Activated CD4-positive, alpha-beta T cell treated with anti-CD3 and anti-CD28 coated beads, Interleukin-2, amount 50 U/mL, for 4 hours (primary cell): ENCODE measurements around the gene PCDH18.
"Not testable (repeated sequence)": the region's sequence is repeated elsewhere in the genome, so short reads cannot be mapped to it uniquely, and the experiment has no call there.

Experiments used
- DNase-seq, 2 experiments: peaks; one replicate each; pipeline ENCODE4 v3.0.0-alpha.2; 2020

Gene PCDH18

GRCh38 chr4:137528673-137529072, 3.6 kb downstream of the PCDH18 start:
- DNase-seq, result no peak

GRCh38 chr4:137526681-137527080, 5.6 kb downstream of the PCDH18 start:
- DNase-seq, result no peak

- no peak for DNase-seq
Observed at GRCh38 chr4:137524725-137525369, 7.4 kb downstream of the PCDH18 start.

DNA sequence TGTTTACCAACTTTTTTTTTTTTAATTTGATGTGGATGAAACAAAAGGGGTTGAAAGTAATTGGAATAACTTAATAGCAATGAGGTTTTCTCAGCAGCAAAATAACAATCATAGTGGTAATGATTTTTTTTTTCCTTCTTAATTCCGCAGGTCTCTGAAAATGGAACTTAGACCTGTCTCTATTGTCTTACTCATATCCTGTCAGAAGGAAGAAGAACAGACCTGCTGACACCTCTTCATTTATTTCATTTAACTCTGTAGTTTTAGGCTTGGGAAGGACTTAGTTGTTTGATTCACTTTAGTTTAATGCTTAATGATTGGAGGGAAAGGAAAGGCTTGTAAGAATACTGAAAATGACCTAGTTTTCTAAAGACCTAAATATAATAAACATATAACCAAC, 9.0 kb downstream of the PCDH18 start:
- DNase-seq, result no peak

GRCh38 chr4:137521053-137521452, 11.2 kb downstream of the PCDH18 start:
- no peak for DNase-seq

DNA sequence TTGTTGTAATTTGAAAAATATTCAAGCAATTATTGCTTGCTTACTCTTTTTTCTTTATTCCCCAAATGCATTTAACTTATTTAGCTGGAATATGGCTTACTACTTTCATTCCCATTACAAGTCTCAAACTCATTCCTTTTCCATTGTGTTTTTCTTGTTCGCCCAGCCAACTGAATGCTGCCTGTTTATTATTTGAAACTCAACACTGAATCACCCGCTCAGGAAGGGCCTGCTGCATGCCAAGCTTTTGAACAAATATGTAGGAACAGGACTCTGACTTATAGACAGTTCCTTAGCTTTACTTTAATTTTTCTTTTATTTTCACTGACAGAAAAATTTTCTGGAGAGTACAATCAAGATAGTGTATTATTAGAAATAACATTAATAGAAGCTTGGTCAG, 12.9 kb downstream of the PCDH18 start:
- no peak for DNase-seq

GRCh38 chr4:137517323-137517722, 15.0 kb downstream of the PCDH18 start:
- not testable (repeated sequence) for DNase-seq

DNA sequence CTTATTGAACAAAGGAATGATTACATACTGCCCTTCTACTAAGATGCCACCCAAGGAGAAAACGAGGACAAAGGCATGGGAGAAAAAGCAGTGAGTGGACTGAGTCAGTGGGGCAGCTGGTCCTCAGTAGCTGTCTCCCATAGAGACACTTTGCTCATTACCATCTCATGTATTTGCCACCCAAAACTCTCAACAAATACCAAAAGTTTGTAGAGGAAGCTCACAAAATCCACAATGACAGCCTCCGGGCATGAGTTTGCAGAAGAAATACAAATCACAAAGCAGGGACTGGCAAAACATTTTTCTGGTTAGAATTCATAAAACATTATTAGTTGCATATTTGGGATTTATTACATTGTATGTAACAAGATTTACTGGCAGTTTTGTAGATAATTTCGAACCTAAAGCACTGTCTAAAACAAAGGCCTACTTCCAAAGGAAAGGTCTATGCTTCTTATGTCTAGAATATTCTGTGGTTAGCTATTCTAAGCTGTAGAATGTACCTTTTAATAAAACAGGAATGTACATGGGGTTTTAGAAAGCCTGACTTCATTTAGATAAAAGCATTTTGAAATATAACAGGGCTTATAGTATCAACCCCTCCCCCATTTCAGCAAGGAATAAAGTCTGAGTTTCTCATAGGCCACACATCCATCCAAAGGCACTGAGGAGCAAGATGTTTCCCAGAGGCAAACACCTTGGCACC, 17.7 kb downstream of the PCDH18 start:
- no peak for DNase-seq

DNA sequence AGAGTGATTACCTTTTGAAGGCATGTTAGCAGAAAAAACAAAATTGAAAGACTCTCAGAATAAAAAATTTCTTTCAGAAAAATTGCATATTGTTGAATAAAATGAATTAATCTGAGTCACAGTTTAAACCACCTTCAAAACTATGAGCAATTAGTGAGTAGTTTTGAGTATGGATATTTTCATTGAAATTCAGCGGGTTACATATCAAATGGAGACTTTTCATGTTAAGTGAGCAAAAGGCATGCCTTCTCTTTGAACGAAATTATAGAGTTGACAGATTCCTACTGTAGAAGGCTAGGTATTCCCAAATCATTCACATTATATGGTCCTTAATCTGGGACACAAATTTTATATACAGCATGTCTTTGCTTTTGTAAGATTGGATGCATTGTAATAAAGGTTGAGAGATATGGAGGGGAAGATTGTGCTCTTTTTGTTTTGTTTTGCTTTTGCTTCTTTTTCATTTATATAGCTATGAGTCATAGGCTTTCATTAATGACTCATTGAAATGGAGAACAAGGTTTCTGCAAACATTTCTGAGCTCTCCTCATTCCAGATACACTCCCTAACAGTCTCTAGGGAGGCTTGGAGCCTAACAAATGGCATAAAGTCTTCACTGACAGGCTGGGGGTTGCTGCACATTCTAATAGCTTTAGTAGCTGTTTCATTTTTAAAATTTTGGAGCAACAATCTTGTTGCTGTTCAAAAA, 21.6 kb downstream of the PCDH18 start:
- no peak for DNase-seq

GRCh38 chr4:137509855-137510282, 22.4 kb downstream of the PCDH18 start:
- DNase-seq, result no peak

DNA sequence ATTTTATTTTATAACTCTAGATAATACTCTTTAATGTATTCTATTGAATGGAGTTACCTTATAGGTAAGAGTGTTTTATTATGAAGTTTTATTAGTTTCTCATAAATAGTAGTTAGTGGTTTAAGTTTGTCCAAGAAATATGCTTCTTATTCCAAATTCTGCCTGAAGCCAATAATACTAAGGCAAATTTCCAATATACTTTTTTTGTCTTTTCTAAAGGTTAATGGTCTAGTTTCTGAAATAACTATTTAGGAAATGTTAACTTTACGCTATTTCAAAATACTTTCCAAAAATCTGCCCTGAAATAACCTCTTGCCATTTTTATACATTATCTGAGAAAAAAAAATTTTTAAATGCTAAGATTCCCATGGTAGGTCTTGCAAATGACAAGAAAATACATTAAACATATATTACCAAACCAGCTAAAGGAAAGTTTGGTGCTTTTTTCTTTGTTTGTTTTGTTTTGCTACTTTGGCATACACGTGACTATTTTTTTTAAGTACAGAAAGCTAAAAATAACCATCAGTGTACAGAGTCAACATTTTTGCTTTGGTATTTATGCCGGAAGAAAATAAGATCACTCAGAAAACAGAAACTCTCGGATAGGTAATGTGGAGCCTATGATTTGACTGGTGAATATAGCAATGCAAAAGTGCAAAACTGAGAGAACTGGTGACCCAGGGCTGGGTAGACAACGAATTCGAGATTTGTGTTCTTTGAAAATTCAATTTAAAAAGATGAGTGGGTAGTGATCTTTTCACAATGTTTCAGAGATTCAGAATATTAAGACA, 29.8 kb downstream of the PCDH18 start:
- no peak for DNase-seq

GRCh38 chr4:137496267-137496666, 36.0 kb downstream of the PCDH18 start:
- DNase-seq, result not testable (repeated sequence)

- DNase-seq, result no peak
Observed at GRCh38 chr4:137495578-137495977, 36.7 kb downstream of the PCDH18 start.

DNA sequence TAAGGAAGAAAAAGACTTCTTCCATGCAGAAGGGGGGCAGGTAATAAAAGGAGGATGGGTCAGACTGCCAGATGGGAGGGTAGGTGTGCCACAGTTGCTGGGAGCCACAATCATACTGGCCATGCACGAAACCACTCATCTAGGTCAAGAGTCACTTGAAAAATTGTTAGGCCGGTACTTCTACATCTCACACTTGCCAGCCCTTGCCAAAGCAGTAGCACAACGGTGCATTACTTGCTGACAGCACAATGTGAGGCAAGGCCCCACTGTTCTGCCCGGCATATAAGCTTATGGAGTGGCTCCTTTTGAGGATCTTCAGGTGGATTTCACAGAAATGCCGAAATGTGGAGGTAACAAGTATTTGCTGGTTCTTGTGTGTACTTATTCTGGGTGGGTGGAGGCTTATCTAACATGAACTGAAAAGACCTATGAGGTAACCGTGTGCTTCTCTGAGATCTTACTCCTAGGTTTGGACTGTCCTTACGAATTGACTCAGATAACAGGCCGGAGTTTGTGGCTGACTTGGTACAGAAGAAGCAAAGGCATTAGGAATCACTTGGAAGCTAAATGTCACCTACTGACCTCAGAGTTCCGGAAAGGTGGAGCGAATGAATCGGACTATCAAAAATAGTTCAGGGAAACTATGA, 48.9 kb downstream of the PCDH18 start:
- DNase-seq, result not testable (repeated sequence)

DNA sequence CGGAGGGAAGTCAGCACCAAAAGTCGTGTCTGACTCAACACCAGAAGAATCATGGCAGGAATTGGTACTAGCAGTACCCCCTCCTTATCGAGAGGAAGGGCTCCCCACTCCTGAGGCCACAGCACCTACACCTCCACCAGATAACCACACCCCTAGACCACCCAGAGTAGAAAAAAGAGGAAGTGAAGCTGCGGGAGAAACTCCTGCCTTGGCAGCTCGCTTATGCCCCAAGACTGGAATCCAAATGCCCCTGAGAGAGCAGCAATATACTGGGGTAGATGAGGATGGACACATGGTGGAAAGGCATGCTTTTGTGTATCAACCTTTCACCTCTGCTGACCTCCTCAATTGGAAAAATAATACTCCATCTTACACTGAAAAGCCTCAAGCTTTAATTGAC, 52.6 kb downstream of the PCDH18 start:
- not testable (repeated sequence) for DNase-seq

- DNase-seq, result no peak
Observed at GRCh38 chr4:137476345-137476744, 55.9 kb downstream of the PCDH18 start.

DNA sequence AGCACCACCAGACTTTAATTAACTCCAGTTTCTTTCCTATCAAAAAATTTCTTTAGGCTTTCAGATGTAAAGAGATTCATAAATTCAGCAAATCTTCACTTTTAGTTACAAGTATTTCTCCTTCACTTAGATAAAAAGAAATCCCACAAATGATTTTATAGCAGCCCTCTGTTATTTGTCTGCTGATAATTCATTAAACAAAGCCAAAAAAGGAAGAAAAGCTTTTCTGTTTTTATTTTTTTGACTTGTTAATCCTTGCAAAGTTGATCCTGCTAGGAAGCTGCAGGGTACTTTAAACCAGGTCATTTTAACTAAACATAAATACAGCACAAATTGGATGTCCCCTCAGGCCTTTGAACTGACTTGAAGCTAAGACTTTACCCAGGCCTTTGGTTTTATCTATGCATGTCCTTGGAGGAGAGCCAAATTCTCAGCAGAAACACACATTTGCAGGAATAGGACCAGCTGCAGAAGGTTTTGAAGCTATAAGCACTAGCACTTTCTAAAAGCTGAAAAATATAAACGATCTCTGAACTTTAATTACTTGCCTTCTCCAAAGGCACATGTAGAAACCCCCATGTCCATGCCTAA, 57.5 kb downstream of the PCDH18 start:
- DNase-seq, result no peak

GRCh38 chr4:137471895-137472294, 60.4 kb downstream of the PCDH18 start:
- DNase-seq, result no peak

DNA sequence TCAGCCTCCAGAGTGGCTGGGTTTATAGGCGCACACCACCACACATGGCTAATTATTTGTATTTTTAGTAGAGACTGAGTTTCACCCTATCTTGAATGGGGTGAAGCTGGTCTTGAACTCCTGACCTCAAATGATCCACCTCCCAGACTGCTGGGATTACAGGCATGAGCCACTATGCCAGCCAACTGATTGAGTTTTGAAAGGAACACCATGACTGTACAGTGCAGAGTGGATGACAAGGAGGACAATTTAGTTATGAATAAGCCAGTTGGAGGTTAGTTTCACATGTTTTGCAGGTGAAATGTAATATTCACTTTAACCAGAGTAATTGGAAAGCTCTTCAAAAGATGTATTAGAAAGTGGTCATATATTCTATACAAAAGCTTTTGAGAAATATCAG, 60.8 kb downstream of the PCDH18 start:
- no peak for DNase-seq

DNA sequence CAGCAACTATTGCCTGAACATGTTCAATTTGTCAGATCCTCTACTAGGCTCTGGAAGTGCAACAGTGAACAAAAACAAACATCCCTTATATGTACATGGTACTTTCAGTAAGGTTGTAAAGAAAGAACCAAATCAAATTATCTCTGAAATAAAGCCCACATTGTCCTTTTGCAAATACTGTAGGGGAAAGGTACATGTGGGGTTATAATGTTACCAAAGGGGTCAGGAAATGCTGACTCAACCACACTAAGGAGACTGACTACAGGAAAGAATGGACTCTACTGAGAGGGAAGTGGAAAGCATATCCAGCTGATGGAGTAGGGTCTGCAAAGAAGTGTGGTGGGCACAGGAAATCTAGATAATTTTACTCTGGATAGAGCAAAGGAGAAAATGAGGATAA, 61.5 kb downstream of the PCDH18 start:
- DNase-seq, result no peak
